ENCODE data around the gene SYT17.

The SYT17 gene

GRCh38 chr16:19307587-19308241 lies 139.7 kb downstream of the SYT17 start:
- TF ChIP-seq, protein P1, sequence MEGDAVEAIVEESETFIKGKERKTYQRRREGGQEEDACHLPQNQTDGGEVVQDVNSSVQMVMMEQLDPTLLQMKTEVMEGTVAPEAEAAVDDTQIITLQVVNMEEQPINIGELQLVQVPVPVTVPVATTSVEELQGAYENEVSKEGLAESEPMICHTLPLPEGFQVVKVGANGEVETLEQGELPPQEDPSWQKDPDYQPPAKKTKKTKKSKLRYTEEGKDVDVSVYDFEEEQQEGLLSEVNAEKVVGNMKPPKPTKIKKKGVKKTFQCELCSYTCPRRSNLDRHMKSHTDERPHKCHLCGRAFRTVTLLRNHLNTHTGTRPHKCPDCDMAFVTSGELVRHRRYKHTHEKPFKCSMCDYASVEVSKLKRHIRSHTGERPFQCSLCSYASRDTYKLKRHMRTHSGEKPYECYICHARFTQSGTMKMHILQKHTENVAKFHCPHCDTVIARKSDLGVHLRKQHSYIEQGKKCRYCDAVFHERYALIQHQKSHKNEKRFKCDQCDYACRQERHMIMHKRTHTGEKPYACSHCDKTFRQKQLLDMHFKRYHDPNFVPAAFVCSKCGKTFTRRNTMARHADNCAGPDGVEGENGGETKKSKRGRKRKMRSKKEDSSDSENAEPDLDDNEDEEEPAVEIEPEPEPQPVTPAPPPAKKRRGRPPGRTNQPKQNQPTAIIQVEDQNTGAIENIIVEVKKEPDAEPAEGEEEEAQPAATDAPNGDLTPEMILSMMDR (IDR thresholded peaks at IDR 0.05), result no peak
- no peak for TF ChIP-seq ZFX (IDR thresholded peaks at IDR 0.05; ENCODE audit: borderline replicate concordance)
- H3K27ac ChIP-seq, result no peak overlapping the region

- no peak overlapping the region for H3K27ac ChIP-seq
- TF ChIP-seq ZFX (IDR thresholded peaks at IDR 0.05; ENCODE audit: borderline replicate concordance), result no peak
- TF ChIP-seq, protein P1 (IDR thresholded peaks at IDR 0.05), result no peak
These were observed 140.4 kb downstream of the SYT17 start for GRCh38 chr16:19308392-19308791.

GRCh38 chr16:19309178-19309577 lies 141.1 kb downstream of the SYT17 start:
- H3K27ac ChIP-seq, result no peak overlapping the region
- TF ChIP-seq, protein P1 (IDR thresholded peaks at IDR 0.05), result no peak
- no peak for TF ChIP-seq ZFX (IDR thresholded peaks at IDR 0.05; ENCODE audit: borderline replicate concordance)

DNA sequence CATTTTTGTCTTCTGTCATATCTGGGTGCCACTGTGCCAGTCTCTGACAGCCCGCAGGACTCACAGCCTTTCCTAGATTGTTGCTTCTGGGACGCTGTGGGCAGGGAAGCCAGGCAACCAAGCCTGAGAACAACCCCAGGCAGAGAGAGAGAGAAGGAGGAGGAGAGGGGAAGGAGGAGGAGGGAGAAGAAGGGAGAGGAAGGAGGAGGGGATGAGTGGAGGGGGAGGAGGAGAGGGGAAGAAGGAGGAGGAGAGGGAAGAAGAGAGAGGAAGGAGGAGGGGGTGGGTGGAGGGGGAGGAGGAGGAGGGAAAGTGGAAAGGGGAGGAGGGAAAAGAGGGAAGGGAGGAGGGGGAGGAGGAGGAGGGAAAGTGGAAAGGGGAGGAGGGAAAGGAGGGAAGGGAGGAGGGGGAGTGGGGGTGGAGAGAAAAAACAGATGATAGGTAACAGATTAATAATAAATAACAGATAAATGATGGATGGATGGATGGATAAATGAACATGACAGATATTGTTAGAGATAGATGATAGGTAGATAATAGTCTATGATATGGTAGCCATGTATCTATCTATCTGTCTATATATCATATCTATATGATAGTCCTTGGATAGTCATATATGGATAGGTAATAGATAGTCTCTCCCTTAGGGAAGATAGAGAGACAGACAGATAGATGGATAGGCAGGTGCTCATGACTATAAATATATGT lies 146.8 kb downstream of the SYT17 start:
- no peak for TF ChIP-seq ZFX (IDR thresholded peaks at IDR 0.05; ENCODE audit: borderline replicate concordance)
- TF ChIP-seq, protein P1 (IDR thresholded peaks at IDR 0.05), result no peak
- H3K27ac ChIP-seq, result no peak overlapping the region

DNA sequence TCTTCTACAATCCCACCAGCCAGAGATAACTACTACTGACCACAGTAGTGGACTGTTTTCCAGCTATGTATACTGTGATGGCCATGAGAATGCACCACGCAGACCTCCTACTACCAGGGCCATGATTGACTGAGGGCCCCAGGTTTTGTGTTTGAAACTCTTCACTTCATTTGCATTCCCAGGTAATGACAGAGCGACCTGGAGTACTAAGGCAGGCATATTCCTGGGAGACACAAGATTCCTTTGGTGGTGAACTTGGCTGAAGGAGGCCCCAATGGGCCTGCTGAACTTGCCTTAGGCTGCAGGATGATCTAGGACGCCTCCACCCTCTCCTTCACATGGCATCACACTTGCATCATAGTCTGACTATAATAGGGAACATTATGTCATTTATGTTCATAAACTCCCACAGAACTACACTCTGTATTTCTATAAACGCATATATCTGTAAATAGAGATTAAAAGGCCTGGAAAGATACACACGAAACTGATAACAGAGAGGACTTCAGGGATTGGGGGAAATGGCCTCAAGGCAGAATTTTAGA lies 147.9 kb downstream of the SYT17 start:
- TF ChIP-seq, protein P1 (IDR thresholded peaks at IDR 0.05), result no peak
- TF ChIP-seq ZFX (IDR thresholded peaks at IDR 0.05; ENCODE audit: borderline replicate concordance), result no peak
- H3K27ac ChIP-seq, result no peak overlapping the region

DNA sequence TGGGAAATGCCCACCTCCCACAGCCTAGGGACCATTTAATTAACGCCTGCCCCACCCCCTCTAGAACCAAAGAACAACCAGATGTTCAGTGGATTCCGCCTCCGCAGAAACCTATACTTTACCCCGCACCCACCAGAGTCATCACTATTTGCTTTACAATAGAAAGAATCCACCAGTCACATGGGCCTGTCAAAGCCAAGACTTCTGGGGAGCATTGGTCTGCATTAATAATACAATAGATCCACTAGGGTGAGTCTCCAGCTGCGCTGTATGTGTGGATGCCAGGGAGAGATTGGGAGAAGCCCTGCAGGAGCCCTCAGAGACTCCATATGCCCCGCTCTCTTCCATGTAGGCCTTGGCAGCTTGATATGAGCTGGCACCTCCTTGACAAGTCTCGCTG lies 148.8 kb downstream of the SYT17 start:
- H3K27ac ChIP-seq, result no peak overlapping the region
- TF ChIP-seq, protein P1 (IDR thresholded peaks at IDR 0.05), result no peak
- TF ChIP-seq ZFX (IDR thresholded peaks at IDR 0.05; ENCODE audit: borderline replicate concordance), result no peak
